Germinal center (tissue), 1 donor: ENCODE data around the gene JMJD8.
"Not testable (repeated sequence)": the region's sequence is repeated elsewhere in the genome, so short reads cannot be mapped to it uniquely, and the experiment has no call there.

Source experiments
- DNase-seq: peaks from one replicate; pipeline ENCODE4 v3.0.0; 2012; ENCODE audit warnings: mixed read lengths, low spot score

The JMJD8 gene

GRCh38 chr16:722835-723633 lies 38.9 kb upstream of the JMJD8 start:
- DNase-seq: no peak

GRCh38 chr16:721765-722540 lies 37.8 kb upstream of the JMJD8 start:
- no peak for DNase-seq

GRCh38 chr16:720990-721764 lies 37.0 kb upstream of the JMJD8 start, which contains the start of gene ANTKMT:
Gene ANTKMT (plus strand): TSS chr16:721146. CDS start chr16:721275, 129 bp downstream.
- DNase-seq: peak; percentile 90

GRCh38 chr16:720447-720989 lies 36.4 kb upstream of the JMJD8 start:
- DNase-seq: peak; percentile 57

- DNase-seq: no peak
Observed at GRCh38 chr16:719815-720446, 35.8 kb upstream of the JMJD8 start.

GRCh38 chr16:718922-719321 lies 34.8 kb upstream of the JMJD8 start:
- DNase-seq: no peak

- DNase-seq: no peak
Observed at GRCh38 chr16:718389-718788, 34.3 kb upstream of the JMJD8 start.

- DNase-seq: no peak
Observed at GRCh38 chr16:717450-718245, 33.5 kb upstream of the JMJD8 start.

GRCh38 chr16:716768-717325 lies 32.7 kb upstream of the JMJD8 start:
- no peak for DNase-seq

- no peak for DNase-seq
Observed at GRCh38 chr16:716200-716568, 32.0 kb upstream of the JMJD8 start.

- no peak for DNase-seq
Observed at GRCh38 chr16:715477-716199, 31.5 kb upstream of the JMJD8 start.

- DNase-seq: peak; percentile 94
Observed at GRCh38 chr16:714558-715476, 30.7 kb upstream of the JMJD8 start, which contains the start of gene METRN. Gene METRN (plus strand): TSS chr16:715118. CDS start chr16:715290, 172 bp downstream.

- no peak for DNase-seq
Observed at GRCh38 chr16:714079-714478, 29.9 kb upstream of the JMJD8 start.

GRCh38 chr16:712740-713250 lies 28.7 kb upstream of the JMJD8 start:
- DNase-seq: not testable (repeated sequence)

GRCh38 chr16:711548-712320 lies 27.6 kb upstream of the JMJD8 start:
- DNase-seq: peak; percentile 87

- no peak for DNase-seq
Observed at GRCh38 chr16:711084-711483, 26.9 kb upstream of the JMJD8 start.

- DNase-seq: no peak
Observed at GRCh38 chr16:710500-711075, 26.5 kb upstream of the JMJD8 start.
